ENCODE results near the gene EPS8.

- TF ChIP-seq CTCF (conservative IDR thresholded peaks at IDR 0.05; ENCODE audit: low read length): no peak
- TF ChIP-seq EZH2phosphoT487 (IDR thresholded peaks at IDR 0.05; ENCODE audit: borderline replicate concordance, low read depth, low read length): no peak
These were observed 34.4 kb upstream of the EPS8 start for GRCh38 chr12:15823360-15824128.

Measured in OCI-LY7 (cell line).